ENCODE results near the gene TRERF1. TPM values are rescaled to one million over a fixed set of nuclear protein-coding genes. Genes with fewer than 3 reads are reported as not detected.
"Not testable (repeated sequence)": the region's sequence is repeated elsewhere in the genome, so short reads cannot be mapped to it uniquely, and the experiment has no call there.

TRERF1 gene
- total and polyA plus RNA-seq, 12 donors = 4.7 to 16.6 (median 8.0) TPM

DNA sequence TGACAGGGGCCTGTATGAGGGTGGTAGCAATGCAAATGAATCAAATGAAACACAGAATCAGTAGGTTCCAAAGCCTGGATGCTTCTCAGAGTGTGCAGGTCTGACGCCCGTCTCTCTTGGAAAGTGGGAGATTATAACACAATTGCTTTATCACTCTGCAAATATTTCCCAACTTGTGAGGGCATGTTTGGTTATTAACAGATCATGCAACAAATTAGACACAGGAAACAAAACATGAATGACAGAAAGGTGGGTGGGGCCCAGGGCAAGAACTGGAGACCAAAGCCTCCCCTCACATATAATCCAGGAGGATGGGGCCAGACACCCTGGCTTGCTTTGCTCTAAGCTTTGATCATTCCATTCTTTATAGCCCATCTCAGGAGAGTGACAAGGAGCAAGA, 125.5 kb downstream of the TRERF1 start:
- H3K4me3 ChIP-seq = no peak overlapping the region
- no peaks in the 10 kb centered on the region for H3K4me1 ChIP-seq (replicated peaks in 1 of 2)
- intact Hi-C loops (cut with DNase I) = no loop called here
- H3K27ac ChIP-seq = no peak overlapping the region
- WGBS, 4 donors = 75 to 91% (median 84%) methylated on average over 2 of the region's 2 CpGs
- H3K36me3 ChIP-seq (replicated peaks in 1 of 2) = no peaks in the 10 kb centered on the region
- TF ChIP-seq, protein P1, sequence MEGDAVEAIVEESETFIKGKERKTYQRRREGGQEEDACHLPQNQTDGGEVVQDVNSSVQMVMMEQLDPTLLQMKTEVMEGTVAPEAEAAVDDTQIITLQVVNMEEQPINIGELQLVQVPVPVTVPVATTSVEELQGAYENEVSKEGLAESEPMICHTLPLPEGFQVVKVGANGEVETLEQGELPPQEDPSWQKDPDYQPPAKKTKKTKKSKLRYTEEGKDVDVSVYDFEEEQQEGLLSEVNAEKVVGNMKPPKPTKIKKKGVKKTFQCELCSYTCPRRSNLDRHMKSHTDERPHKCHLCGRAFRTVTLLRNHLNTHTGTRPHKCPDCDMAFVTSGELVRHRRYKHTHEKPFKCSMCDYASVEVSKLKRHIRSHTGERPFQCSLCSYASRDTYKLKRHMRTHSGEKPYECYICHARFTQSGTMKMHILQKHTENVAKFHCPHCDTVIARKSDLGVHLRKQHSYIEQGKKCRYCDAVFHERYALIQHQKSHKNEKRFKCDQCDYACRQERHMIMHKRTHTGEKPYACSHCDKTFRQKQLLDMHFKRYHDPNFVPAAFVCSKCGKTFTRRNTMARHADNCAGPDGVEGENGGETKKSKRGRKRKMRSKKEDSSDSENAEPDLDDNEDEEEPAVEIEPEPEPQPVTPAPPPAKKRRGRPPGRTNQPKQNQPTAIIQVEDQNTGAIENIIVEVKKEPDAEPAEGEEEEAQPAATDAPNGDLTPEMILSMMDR (IDR thresholded peaks at IDR 0.05) = no peak
- no peak for TF ChIP-seq POLR2A (IDR thresholded peaks at IDR 0.05)
- no peaks in the 10 kb centered on the region for H3K27me3 ChIP-seq
- no peaks in the 10 kb centered on the region for H3K9me3 ChIP-seq (replicated peaks in 1 of 3)
- no peak for DNase-seq

DNA sequence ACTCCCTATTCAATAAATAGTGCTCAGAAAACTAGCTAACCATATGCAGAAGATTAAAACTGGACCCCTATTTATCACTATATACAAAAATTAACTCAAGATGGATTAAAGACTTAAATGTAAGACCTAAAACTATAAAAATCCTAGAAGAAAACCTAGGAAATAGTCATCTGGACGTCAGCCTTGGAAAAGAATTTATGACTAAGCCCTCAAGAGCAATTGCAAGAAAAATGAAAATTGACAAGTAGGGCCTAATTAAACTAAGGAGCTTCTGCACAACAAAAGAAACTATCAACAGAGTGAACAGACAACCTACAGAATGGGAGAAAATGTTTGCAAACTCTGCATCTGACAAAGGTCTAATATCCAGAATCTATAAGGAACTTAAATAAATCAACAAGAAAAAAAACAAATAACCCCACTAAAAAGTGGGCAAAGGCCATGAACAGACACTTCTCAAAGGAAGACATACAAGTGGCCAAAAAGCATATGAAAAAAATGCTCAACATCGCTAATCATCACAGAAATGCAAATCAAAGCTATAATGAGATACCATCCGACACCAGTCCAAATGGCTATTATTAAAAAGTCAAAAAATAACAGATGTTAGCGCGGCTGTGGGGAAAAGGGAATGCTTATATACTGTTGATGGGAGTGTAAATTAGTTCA, 126.9 kb downstream of the TRERF1 start:
- H3K4me3 ChIP-seq; intact Hi-C loops (cut with DNase I); DNase-seq; H3K27me3 ChIP-seq; H3K9me3 ChIP-seq (replicated peaks in 1 of 3); H3K27ac ChIP-seq; H3K36me3 ChIP-seq (replicated peaks in 1 of 2); H3K4me1 ChIP-seq (replicated peaks in 1 of 2): not testable (repeated sequence)
- WGBS, 4 donors = 84 to 89% (median 85%) methylated on average over 5 of the region's 5 CpGs

DNA sequence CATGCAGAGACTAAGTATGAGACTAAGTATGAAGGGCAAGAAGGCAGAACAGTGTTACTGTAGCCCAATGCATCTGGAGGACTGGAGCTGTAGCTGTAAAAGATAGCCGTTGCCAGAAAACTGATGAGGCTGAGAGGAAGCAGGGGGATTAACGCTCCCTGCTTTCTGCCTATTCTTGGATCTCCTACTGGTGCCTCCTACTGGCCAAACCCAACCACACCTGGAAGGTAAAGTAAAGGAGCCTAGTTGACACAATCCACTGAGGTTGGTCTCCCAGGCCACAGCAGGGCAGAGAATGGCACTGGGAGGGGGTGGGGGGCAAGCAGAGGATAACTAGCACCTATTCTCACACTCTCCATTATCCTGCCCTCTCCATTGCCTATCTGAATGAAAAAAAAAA, 129.1 kb downstream of the TRERF1 start:
- intact Hi-C loops (cut with DNase I) = no loop called here
- H3K9me3 ChIP-seq (replicated peaks in 1 of 3) = no peaks in the 10 kb centered on the region
- no peak for DNase-seq
- no peaks in the 10 kb centered on the region for H3K36me3 ChIP-seq (replicated peaks in 1 of 2)
- no peak overlapping the region for H3K27ac ChIP-seq
- H3K4me1 ChIP-seq (replicated peaks in 1 of 2) = no peaks in the 10 kb centered on the region
- H3K27me3 ChIP-seq = no peaks in the 10 kb centered on the region
- 77 to 94% (median 85%) methylated on average over 2 of the region's 2 CpGs for WGBS, 4 donors
- no peak for TF ChIP-seq POLR2A (IDR thresholded peaks at IDR 0.05)
- TF ChIP-seq, protein P1 (IDR thresholded peaks at IDR 0.05) = no peak
- no peak overlapping the region for H3K4me3 ChIP-seq

GRCh38 chr6:42321976-42322375, 129.8 kb downstream of the TRERF1 start:
- Histone ChIP-seq H3K27me3 (no peaks in the 10 kb centered on the region), H3K27ac (no peak overlapping the region), H3K4me1 (replicated peaks in 1 of 2) (peaks cover 0 to 4% of the 10 kb centered on the region in 2 donors), H3K9me3 (replicated peaks in 1 of 3) (no peaks in the 10 kb centered on the region), H3K4me3 (no peak overlapping the region), H3K36me3 (replicated peaks in 1 of 2) (no peaks in the 10 kb centered on the region)
- TF ChIP-seq, protein P1 (IDR thresholded peaks at IDR 0.05) = no peak
- TF ChIP-seq POLR2A (IDR thresholded peaks at IDR 0.05) = no peak
- no peak for DNase-seq
- WGBS, 4 donors = 92 to 95% (median 94%) methylated on average over 2 of the region's 2 CpGs
- intact Hi-C loops (cut with DNase I) = no loop called here

- no peaks in the 10 kb centered on the region for H3K27me3 ChIP-seq
- H3K4me3 ChIP-seq = no peak overlapping the region
- DNase-seq = no peak
- WGBS, 4 donors = 88 to 93% (median 92%) methylated on average over 5 of the region's 5 CpGs
- peaks cover 6 to 16% of the 10 kb centered on the region in 2 donors for H3K4me1 ChIP-seq (replicated peaks in 1 of 2)
- no peak for TF ChIP-seq POLR2A (IDR thresholded peaks at IDR 0.05)
- TF ChIP-seq, protein P1 (IDR thresholded peaks at IDR 0.05) = no peak
- H3K9me3 ChIP-seq (replicated peaks in 1 of 3) = no peaks in the 10 kb centered on the region
- intact Hi-C loops (cut with DNase I) = no loop called here
- H3K36me3 ChIP-seq (replicated peaks in 1 of 2) = no peaks in the 10 kb centered on the region
- H3K27ac ChIP-seq = no peak overlapping the region
These were observed 131.0 kb downstream of the TRERF1 start for GRCh38 chr6:42320762-42321161.
